ENCODE measurements around the gene RAP1GAP2. TPM values are rescaled to one million over a fixed set of nuclear protein-coding genes. Genes with fewer than 3 reads are reported as not detected.
A peak's percentile ranks its signal among the peaks of the same experiment; 100 is the strongest.

RAP1GAP2 gene
- total RNA-seq, 1 donor from 2014 or later: 30.4 TPM

GRCh38 chr17:2852221-2852620, 56.0 kb downstream of the RAP1GAP2 start:
- TF ChIP-seq, protein P1, sequence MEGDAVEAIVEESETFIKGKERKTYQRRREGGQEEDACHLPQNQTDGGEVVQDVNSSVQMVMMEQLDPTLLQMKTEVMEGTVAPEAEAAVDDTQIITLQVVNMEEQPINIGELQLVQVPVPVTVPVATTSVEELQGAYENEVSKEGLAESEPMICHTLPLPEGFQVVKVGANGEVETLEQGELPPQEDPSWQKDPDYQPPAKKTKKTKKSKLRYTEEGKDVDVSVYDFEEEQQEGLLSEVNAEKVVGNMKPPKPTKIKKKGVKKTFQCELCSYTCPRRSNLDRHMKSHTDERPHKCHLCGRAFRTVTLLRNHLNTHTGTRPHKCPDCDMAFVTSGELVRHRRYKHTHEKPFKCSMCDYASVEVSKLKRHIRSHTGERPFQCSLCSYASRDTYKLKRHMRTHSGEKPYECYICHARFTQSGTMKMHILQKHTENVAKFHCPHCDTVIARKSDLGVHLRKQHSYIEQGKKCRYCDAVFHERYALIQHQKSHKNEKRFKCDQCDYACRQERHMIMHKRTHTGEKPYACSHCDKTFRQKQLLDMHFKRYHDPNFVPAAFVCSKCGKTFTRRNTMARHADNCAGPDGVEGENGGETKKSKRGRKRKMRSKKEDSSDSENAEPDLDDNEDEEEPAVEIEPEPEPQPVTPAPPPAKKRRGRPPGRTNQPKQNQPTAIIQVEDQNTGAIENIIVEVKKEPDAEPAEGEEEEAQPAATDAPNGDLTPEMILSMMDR (conservative IDR thresholded peaks at IDR 0.05; ENCODE audit: low read depth, low read length): no peak

GRCh38 chr17:2852729-2853282, 56.6 kb downstream of the RAP1GAP2 start:
- TF ChIP-seq, protein P1 (conservative IDR thresholded peaks at IDR 0.05; ENCODE audit: low read depth, low read length): no peak
- H3K4me3 ChIP-seq (ENCODE audit: low read depth, low read length): peak overlapping the region; percentile 65
- no peak for DNase-seq (ENCODE audit: low read depth)

More at GRCh38 chr17:2852221-2852620, 56.0 kb downstream of the RAP1GAP2 start:
- no peak overlapping the region for H3K4me3 ChIP-seq (ENCODE audit: low read depth, low read length)
- DNase-seq (ENCODE audit: low read depth): no peak

DNA sequence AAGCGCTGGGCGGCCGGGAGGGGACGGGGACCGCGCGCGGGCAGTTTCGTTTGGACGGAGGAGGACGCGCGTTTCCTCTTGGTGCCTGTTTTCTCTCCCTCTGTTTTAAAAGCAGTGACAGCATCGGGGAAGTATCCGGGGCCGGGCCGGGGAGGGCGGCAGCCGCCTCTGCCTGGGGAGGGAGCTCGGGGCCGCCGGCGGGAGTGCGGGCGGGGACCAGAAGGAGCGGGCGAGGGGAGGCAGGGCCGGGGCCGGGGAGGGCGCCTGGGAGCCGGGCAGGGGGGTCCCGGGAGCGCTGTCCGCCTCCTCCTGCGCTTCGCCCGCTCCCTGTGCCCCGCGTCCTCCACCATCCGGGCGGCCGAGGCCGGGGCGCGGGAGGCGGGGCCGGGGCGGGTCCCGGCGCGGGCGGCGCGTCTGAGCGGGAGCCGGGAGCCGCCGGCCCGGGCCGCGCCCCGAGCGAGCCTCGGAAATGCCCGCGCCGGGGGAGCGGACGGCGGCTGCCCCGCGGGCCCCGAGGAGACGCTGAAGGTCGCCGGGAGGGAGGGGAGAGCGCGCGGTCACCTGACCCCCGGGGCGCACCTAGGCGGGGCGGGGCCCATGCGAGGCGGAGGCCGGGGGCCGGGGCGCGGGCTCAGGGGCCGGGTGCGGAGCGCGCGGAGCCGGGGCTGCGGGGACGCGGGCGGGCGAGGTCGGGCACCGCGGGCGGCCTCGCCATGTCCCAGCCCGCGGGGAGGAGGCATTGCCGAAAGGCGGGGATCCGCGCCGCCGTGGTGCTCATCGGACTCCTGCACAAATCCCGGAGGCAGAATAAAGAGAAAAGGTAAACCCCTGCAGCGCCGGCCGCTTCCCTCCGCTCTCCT, 57.3 kb downstream of the RAP1GAP2 start:
- H3K4me3 ChIP-seq (ENCODE audit: low read depth, low read length): peak overlapping the region; percentile 65
- no peak for DNase-seq (ENCODE audit: low read depth)
- TF ChIP-seq, protein P1 (conservative IDR thresholded peaks at IDR 0.05; ENCODE audit: low read depth, low read length): no peak

- H3K4me3 ChIP-seq (ENCODE audit: low read depth, low read length): peak overlapping the region; percentile 65
- TF ChIP-seq, protein P1 (conservative IDR thresholded peaks at IDR 0.05; ENCODE audit: low read depth, low read length): no peak
- no peak for DNase-seq (ENCODE audit: low read depth)
These were observed 58.2 kb downstream of the RAP1GAP2 start for GRCh38 chr17:2854143-2855055.

GRCh38 chr17:2855063-2855600, 58.9 kb downstream of the RAP1GAP2 start:
- TF ChIP-seq, protein P1 (conservative IDR thresholded peaks at IDR 0.05; ENCODE audit: low read depth, low read length): no peak
- DNase-seq (ENCODE audit: low read depth): no peak
- peak overlapping the region; percentile 65 for H3K4me3 ChIP-seq (ENCODE audit: low read depth, low read length)

- DNase-seq (ENCODE audit: low read depth): no peak
- TF ChIP-seq, protein P1 (conservative IDR thresholded peaks at IDR 0.05; ENCODE audit: low read depth, low read length): no peak
- no peak overlapping the region for H3K4me3 ChIP-seq (ENCODE audit: low read depth, low read length)
These were observed 60.5 kb downstream of the RAP1GAP2 start for GRCh38 chr17:2856727-2857126.
